Fibroblast of skin of right quadriceps (primary cell): Measurements from ENCODE around the gene ANXA6.
"Not testable (repeated sequence)": the region's sequence is repeated elsewhere in the genome, so short reads cannot be mapped to it uniquely, and the experiment has no call there.

ENCODE experiments used
- DNase-seq: peaks from one replicate; pipeline ENCODE4 v3.0.0-alpha.2; 2013

Gene ANXA6

GRCh38 chr5:151157426-151158286 is at the start of gene ANXA6:
Gene ANXA6 (minus strand): TSS chr5:151157779. CDS start chr5:151147901, 9,878 bp downstream.
- DNase-seq, result peak; percentile 81

GRCh38 chr5:151205411-151205810 is 47.8 kb upstream of the ANXA6 start:
- no peak for DNase-seq

- no peak for DNase-seq
Observed at GRCh38 chr5:151204051-151204450, 46.5 kb upstream of the ANXA6 start.

GRCh38 chr5:151202381-151203139 is 45.0 kb upstream of the ANXA6 start:
- peak; percentile 76 for DNase-seq

- DNase-seq, result no peak
Observed at GRCh38 chr5:151200913-151201595, 43.5 kb upstream of the ANXA6 start.

- no peak for DNase-seq
Observed at GRCh38 chr5:151199581-151200185, 42.1 kb upstream of the ANXA6 start.

GRCh38 chr5:151198861-151199260 is 41.3 kb upstream of the ANXA6 start:
- DNase-seq, result no peak

- DNase-seq, result not testable (repeated sequence)
Observed at GRCh38 chr5:151197291-151197600, 39.7 kb upstream of the ANXA6 start.

GRCh38 chr5:151196556-151197290 is 39.1 kb upstream of the ANXA6 start:
- DNase-seq, result no peak

GRCh38 chr5:151195622-151196021 is 38.0 kb upstream of the ANXA6 start:
- DNase-seq, result peak; percentile 51

- no peak for DNase-seq
Observed at GRCh38 chr5:151192626-151193025, 35.0 kb upstream of the ANXA6 start.

GRCh38 chr5:151191661-151192060 is 34.1 kb upstream of the ANXA6 start:
- DNase-seq, result no peak

- no peak for DNase-seq
Observed at GRCh38 chr5:151189151-151189550, 31.6 kb upstream of the ANXA6 start.

- no peak for DNase-seq
Observed at GRCh38 chr5:151186538-151186937, 29.0 kb upstream of the ANXA6 start.

- DNase-seq, result no peak
Observed at GRCh38 chr5:151186052-151186451, 28.5 kb upstream of the ANXA6 start.

- DNase-seq, result no peak
Observed at GRCh38 chr5:151184316-151185042, 26.9 kb upstream of the ANXA6 start.

GRCh38 chr5:151183456-151184245 is 26.1 kb upstream of the ANXA6 start:
- DNase-seq, result peak; percentile 36

GRCh38 chr5:151182976-151183375 is 25.4 kb upstream of the ANXA6 start:
- DNase-seq, result no peak

GRCh38 chr5:151182524-151182900 is 24.9 kb upstream of the ANXA6 start:
- no peak for DNase-seq

- no peak for DNase-seq
Observed at GRCh38 chr5:151181818-151182523, 24.4 kb upstream of the ANXA6 start.
